NCI-H774 (cell line): Measurements from ENCODE around the gene ANKHD1.
A peak's percentile ranks its signal among the peaks of the same experiment; 100 is the strongest.

Source experiments
- DNase-seq: peaks from one replicate; lab custom pipeline; 2025; lab: John Stamatoyannopoulos, UW

Gene ANKHD1

GRCh38 chr5:140401362-140402257 lies at the start of gene ANKHD1:
TSS of gene ANKHD1 (plus strand) at chr5:140401833. CDS start at chr5:140401968, 135 bp downstream.
- peak; percentile 100 for DNase-seq

GRCh38 chr5:140355546-140355945 lies 46.1 kb upstream of the ANKHD1 start:
- no peak for DNase-seq

- DNase-seq: no peak
Measured at GRCh38 chr5:140356853-140357725, 44.5 kb upstream of the ANKHD1 start.

GRCh38 chr5:140357726-140358093 lies 43.9 kb upstream of the ANKHD1 start:
- peak; percentile 86 for DNase-seq

GRCh38 chr5:140358738-140359310 lies 42.8 kb upstream of the ANKHD1 start:
- no peak for DNase-seq

GRCh38 chr5:140360101-140360500 lies 41.5 kb upstream of the ANKHD1 start, which contains the start of gene SLC4A9:
TSS of gene SLC4A9 (plus strand) at chr5:140360194. CDS start at chr5:140360237, 43 bp downstream.
- DNase-seq: no peak

- DNase-seq: no peak
Measured at GRCh38 chr5:140360681-140361479, 40.8 kb upstream of the ANKHD1 start.

GRCh38 chr5:140361901-140362300 lies 39.7 kb upstream of the ANKHD1 start:
- DNase-seq: no peak

- no peak for DNase-seq
Measured at GRCh38 chr5:140362311-140362710, 39.3 kb upstream of the ANKHD1 start.

GRCh38 chr5:140362875-140363630 lies 38.6 kb upstream of the ANKHD1 start:
- peak; percentile 47 for DNase-seq

GRCh38 chr5:140363631-140364471 lies 37.8 kb upstream of the ANKHD1 start:
- DNase-seq: no peak

GRCh38 chr5:140364472-140364765 lies 37.2 kb upstream of the ANKHD1 start:
- no peak for DNase-seq

GRCh38 chr5:140365282-140365681 lies 36.4 kb upstream of the ANKHD1 start:
- DNase-seq: no peak

- no peak for DNase-seq
Measured at GRCh38 chr5:140365941-140366340, 35.7 kb upstream of the ANKHD1 start.

GRCh38 chr5:140366589-140367255 lies 34.9 kb upstream of the ANKHD1 start:
- DNase-seq: no peak

- no peak for DNase-seq
Measured at GRCh38 chr5:140367256-140368013, 34.2 kb upstream of the ANKHD1 start.

GRCh38 chr5:140371356-140372151 lies 30.1 kb upstream of the ANKHD1 start:
- DNase-seq: no peak

GRCh38 chr5:140372971-140373487 lies 28.6 kb upstream of the ANKHD1 start:
- DNase-seq: peak; percentile 43
